ENCODE measurements around the gene C15orf62. TPM values are rescaled to one million over a fixed set of nuclear protein-coding genes. Genes with fewer than 3 reads are reported as not detected.

Gene C15orf62
- total and polyA plus RNA-seq, 2 donors, result 1.1 to 1.8 TPM

- no peak overlapping the region for H3K4me3 ChIP-seq (ENCODE audit: low read length in 2 of 2)
- H3K4me1 ChIP-seq (ENCODE audit: control insufficient read depth in 2 of 2, insufficient read depth in 2 of 2, low read length in 2 of 2), result peaks cover 3 to 15% of the 10 kb centered on the region in 2 donors
- H3K27me3 ChIP-seq (ENCODE audit: control insufficient read depth in 2 of 2, insufficient read depth in 1 of 2, low read length in 1 of 2), result no peaks in the 10 kb centered on the region
- no peak overlapping the region for H3K27ac ChIP-seq (ENCODE audit: low read depth in 1 of 2, low read length in 1 of 2)
- no peaks in the 10 kb centered on the region for H3K9me3 ChIP-seq (ENCODE audit: control insufficient read depth in 2 of 2, insufficient read depth in 1 of 2, low read length in 1 of 2)
- 99% methylated on average over 12 of the region's 12 CpGs for WGBS
- no peak for DNase-seq (ENCODE audit: low read depth in 6 of 9, low spot score in 9 of 9)
- peaks cover 29 to 40% of the 10 kb centered on the region in 2 donors for H3K36me3 ChIP-seq (ENCODE audit: control insufficient read depth in 2 of 2, insufficient read depth in 2 of 2, low read length in 1 of 2)
Measured at GRCh38 chr15:40812721-40813425, 43.1 kb downstream of the C15orf62 start.

GRCh38 chr15:40815042-40815698 is 45.4 kb downstream of the C15orf62 start:
- no peak overlapping the region for H3K4me3 ChIP-seq (ENCODE audit: low read length in 2 of 2)
- peaks cover 21 to 31% of the 10 kb centered on the region in 2 donors for H3K36me3 ChIP-seq (ENCODE audit: control insufficient read depth in 2 of 2, insufficient read depth in 2 of 2, low read length in 1 of 2)
- 96% methylated on average over 4 of the region's 4 CpGs for WGBS
- H3K27me3 ChIP-seq (ENCODE audit: control insufficient read depth in 2 of 2, insufficient read depth in 1 of 2, low read length in 1 of 2), result no peaks in the 10 kb centered on the region
- no peak for DNase-seq (ENCODE audit: low read depth in 6 of 9, low spot score in 9 of 9)
- no peaks in the 10 kb centered on the region for H3K9me3 ChIP-seq (ENCODE audit: control insufficient read depth in 2 of 2, insufficient read depth in 1 of 2, low read length in 1 of 2)
- no peaks in the 10 kb centered on the region for H3K4me1 ChIP-seq (ENCODE audit: control insufficient read depth in 2 of 2, insufficient read depth in 2 of 2, low read length in 2 of 2)
- no peak overlapping the region for H3K27ac ChIP-seq (ENCODE audit: low read depth in 1 of 2, low read length in 1 of 2)

GRCh38 chr15:40819048-40819447 is 49.3 kb downstream of the C15orf62 start:
- 95% methylated on average over 7 of the region's 7 CpGs for WGBS
- no peaks in the 10 kb centered on the region for H3K9me3 ChIP-seq (ENCODE audit: control insufficient read depth in 2 of 2, insufficient read depth in 1 of 2, low read length in 1 of 2)
- no peak for DNase-seq (ENCODE audit: low read depth in 6 of 9, low spot score in 9 of 9)

GRCh38 chr15:40821195-40821594 is 51.4 kb downstream of the C15orf62 start:
- H3K27ac ChIP-seq (ENCODE audit: low read depth in 1 of 2, low read length in 1 of 2), result no peak overlapping the region
- no peak for DNase-seq (ENCODE audit: low read depth in 6 of 9, low spot score in 9 of 9)
- H3K4me3 ChIP-seq (ENCODE audit: low read length in 2 of 2), result no peak overlapping the region
- H3K4me1 ChIP-seq (ENCODE audit: control insufficient read depth in 2 of 2, insufficient read depth in 2 of 2, low read length in 2 of 2), result no peaks in the 10 kb centered on the region
- H3K9me3 ChIP-seq (ENCODE audit: control insufficient read depth in 2 of 2, insufficient read depth in 1 of 2, low read length in 1 of 2), result no peaks in the 10 kb centered on the region
- WGBS, result 98% methylated on average over 2 of the region's 2 CpGs
- H3K36me3 ChIP-seq (ENCODE audit: control insufficient read depth in 2 of 2, insufficient read depth in 2 of 2, low read length in 1 of 2), result no peaks in the 10 kb centered on the region
- no peaks in the 10 kb centered on the region for H3K27me3 ChIP-seq (ENCODE audit: control insufficient read depth in 2 of 2, insufficient read depth in 1 of 2, low read length in 1 of 2)

More at GRCh38 chr15:40819048-40819447, 49.3 kb downstream of the C15orf62 start:
- peaks cover 5 to 6% of the 10 kb centered on the region in 2 donors for H3K36me3 ChIP-seq (ENCODE audit: control insufficient read depth in 2 of 2, insufficient read depth in 2 of 2, low read length in 1 of 2)
- no peaks in the 10 kb centered on the region for H3K4me1 ChIP-seq (ENCODE audit: control insufficient read depth in 2 of 2, insufficient read depth in 2 of 2, low read length in 2 of 2)
- no peak overlapping the region for H3K4me3 ChIP-seq (ENCODE audit: low read length in 2 of 2)
- H3K27me3 ChIP-seq (ENCODE audit: control insufficient read depth in 2 of 2, insufficient read depth in 1 of 2, low read length in 1 of 2), result no peaks in the 10 kb centered on the region
- H3K27ac ChIP-seq (ENCODE audit: low read depth in 1 of 2, low read length in 1 of 2), result no peak overlapping the region

Other genes with a start within 250 kb of the C15orf62 start
- gene CCDC32, start 204.9 kb upstream of the C15orf62 start, total RNA-seq, result 21.2 TPM
- 39.2 TPM for gene CCDC32, start 204.9 kb upstream of the C15orf62 start, polyA plus RNA-seq
- gene RPUSD2, start 200.7 kb upstream of the C15orf62 start, total RNA-seq, result 10.7 TPM
- 15.2 TPM for gene RPUSD2, start 200.7 kb upstream of the C15orf62 start, polyA plus RNA-seq
- 25.8 TPM for gene KNL1, start 175.7 kb upstream of the C15orf62 start, total RNA-seq
- 2.4 TPM for gene KNL1, start 175.7 kb upstream of the C15orf62 start, polyA plus RNA-seq
- 12.3 TPM for gene RAD51, start 74.8 kb upstream of the C15orf62 start, total RNA-seq
- 1.2 TPM for gene RAD51, start 74.8 kb upstream of the C15orf62 start, polyA plus RNA-seq
- 15.0 TPM for gene RMDN3, start 14.7 kb upstream of the C15orf62 start, total RNA-seq
- 27.0 TPM for gene RMDN3, start 14.7 kb upstream of the C15orf62 start, polyA plus RNA-seq
- gene GCHFR, start 5.9 kb upstream of the C15orf62 start, total RNA-seq, result 57.0 TPM
- gene GCHFR, start 5.9 kb upstream of the C15orf62 start, polyA plus RNA-seq, result 33.7 TPM
- 16.9 TPM for gene ZFYVE19, start 37.1 kb downstream of the C15orf62 start, total RNA-seq
- 43.5 TPM for gene ZFYVE19, start 37.1 kb downstream of the C15orf62 start, polyA plus RNA-seq
- gene DNAJC17, start 37.5 kb downstream of the C15orf62 start, total RNA-seq, result 45.0 TPM
- 62.9 TPM for gene DNAJC17, start 37.5 kb downstream of the C15orf62 start, polyA plus RNA-seq
- 0.14 TPM for gene PPP1R14D, start 58.7 kb downstream of the C15orf62 start, total RNA-seq
- gene PPP1R14D, start 58.7 kb downstream of the C15orf62 start, polyA plus RNA-seq, result 1.2 TPM
- 9.2 TPM for gene SPINT1, start 74.1 kb downstream of the C15orf62 start, total RNA-seq
- 33.8 TPM for gene SPINT1, start 74.1 kb downstream of the C15orf62 start, polyA plus RNA-seq
- 3.4 TPM for gene RHOV, start 104.3 kb downstream of the C15orf62 start, total RNA-seq
- 15.3 TPM for gene RHOV, start 104.3 kb downstream of the C15orf62 start, polyA plus RNA-seq
- 12.4 TPM for gene VPS18, start 124.5 kb downstream of the C15orf62 start, total RNA-seq
- 10.3 TPM for gene VPS18, start 124.5 kb downstream of the C15orf62 start, polyA plus RNA-seq
- gene DLL4, start 159.4 kb downstream of the C15orf62 start, total RNA-seq, result 5.2 TPM
- gene DLL4, start 159.4 kb downstream of the C15orf62 start, polyA plus RNA-seq, result 5.9 TPM
- gene CHAC1, start 183.5 kb downstream of the C15orf62 start, total RNA-seq, result 0.47 TPM
- gene CHAC1, start 183.5 kb downstream of the C15orf62 start, polyA plus RNA-seq, result 1.9 TPM